Stimulated activated memory B cell treated with anti-CD40 and anti-IgM and Interleukin-4, amounts not matched to agents 10 μg/mL and 1 μg/mL and 100 μg/mL, for 72 hours (primary cell): ENCODE results near the gene OPCML.

ENCODE experiments used
- ATAC-seq: fragments of 150-1000 bp; cut with Tn5 transposase; 2 replicates; pipeline ENCODE4 v1.10.0; 2021
- H3K27ac Mint-ChIP-seq: one replicate; pipeline ENCODE4 v1.8.0; 2022; ENCODE audit warnings: mild to moderate bottlenecking, mixed read lengths
- H3K27me3 Mint-ChIP-seq: one replicate; pipeline ENCODE4 v1.8.0; 2022; ENCODE audit warnings: mixed read lengths
- H3K36me3 Mint-ChIP-seq: one replicate; pipeline ENCODE4 v1.8.0; 2022; ENCODE audit warnings: mixed read lengths
- H3K4me1 Mint-ChIP-seq: one replicate; pipeline ENCODE4 v1.8.0; 2022; ENCODE audit warnings: mixed read lengths
- H3K4me3 Mint-ChIP-seq: one replicate; pipeline ENCODE4 v1.8.0; 2022; ENCODE audit warnings: mild to moderate bottlenecking, moderate library complexity, mixed read lengths
- H3K9me3 Mint-ChIP-seq: one replicate; pipeline ENCODE4 v1.8.0; 2022; ENCODE audit warnings: mixed read lengths

OPCML gene

GRCh38 chr11:133219543-133219942, 312.8 kb downstream of the OPCML start:
- peaks cover 2% of the 10 kb centered on the region for H3K9me3 Mint-ChIP-seq
- no peak for ATAC-seq
- no peak overlapping the region for H3K4me3 Mint-ChIP-seq
- H3K36me3 Mint-ChIP-seq = no peaks in the 10 kb centered on the region
- H3K27ac Mint-ChIP-seq = no peak overlapping the region
- no peaks in the 10 kb centered on the region for H3K27me3 Mint-ChIP-seq
- H3K4me1 Mint-ChIP-seq = no peaks in the 10 kb centered on the region

- no peak overlapping the region for H3K4me3 Mint-ChIP-seq
- H3K9me3 Mint-ChIP-seq = peaks cover 6% of the 10 kb centered on the region
- H3K36me3 Mint-ChIP-seq = no peaks in the 10 kb centered on the region
- H3K27ac Mint-ChIP-seq = no peak overlapping the region
- no peaks in the 10 kb centered on the region for H3K4me1 Mint-ChIP-seq
- H3K27me3 Mint-ChIP-seq = no peaks in the 10 kb centered on the region
- no peak for ATAC-seq
These were observed 315.5 kb downstream of the OPCML start for GRCh38 chr11:133216813-133217212.

- Mint-ChIP-seq H3K9me3 (peaks cover 6% of the 10 kb centered on the region), H3K27me3 (no peaks in the 10 kb centered on the region), H3K4me1 (no peaks in the 10 kb centered on the region), H3K4me3 (no peak overlapping the region), H3K36me3 (no peaks in the 10 kb centered on the region), H3K27ac (no peak overlapping the region)
- ATAC-seq = no peak
These were observed 316.6 kb downstream of the OPCML start for GRCh38 chr11:133215596-133216230.

DNA sequence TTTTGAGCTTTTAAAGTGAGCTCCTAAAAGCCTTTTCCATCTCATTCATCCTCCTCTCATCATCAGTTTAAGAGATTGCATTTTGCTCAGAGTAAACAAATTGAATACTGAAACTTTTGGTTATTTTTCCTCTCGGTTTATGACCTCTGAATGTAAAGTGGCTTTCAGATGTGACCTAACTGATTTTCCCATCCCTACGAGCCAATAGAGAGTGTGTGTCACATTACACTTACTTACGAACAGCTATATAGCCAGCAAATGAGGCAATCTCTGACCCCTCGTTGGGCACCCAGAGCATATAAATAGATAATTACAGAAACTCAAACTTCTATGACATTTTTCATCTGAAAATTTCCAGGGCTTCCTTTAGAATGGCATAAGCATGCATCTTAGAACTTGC, 317.7 kb downstream of the OPCML start:
- Mint-ChIP-seq H3K36me3 (no peaks in the 10 kb centered on the region), H3K27ac (no peak overlapping the region), H3K4me3 (no peak overlapping the region), H3K27me3 (no peaks in the 10 kb centered on the region), H3K9me3 (peaks cover 6% of the 10 kb centered on the region), H3K4me1 (no peaks in the 10 kb centered on the region)
- ATAC-seq = no peak

DNA sequence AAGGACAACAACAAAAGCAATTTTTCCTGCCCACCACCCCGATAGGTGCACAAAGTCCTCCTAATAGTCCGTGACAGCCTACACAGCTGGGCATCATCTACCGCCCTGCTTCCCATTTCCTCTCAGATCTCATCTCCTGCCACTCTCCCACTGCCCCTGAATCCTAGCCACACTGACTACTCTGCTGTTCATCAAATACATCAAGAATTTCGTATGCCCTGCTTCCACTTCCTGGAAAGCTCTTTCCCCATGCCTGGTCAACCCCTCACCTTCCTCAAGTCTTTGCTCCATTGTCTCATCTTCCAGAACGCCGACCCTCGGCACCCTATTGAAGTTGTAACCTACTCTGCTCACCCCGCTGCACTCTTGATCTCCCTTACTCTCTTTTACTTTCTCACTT, 320.1 kb downstream of the OPCML start:
- no peaks in the 10 kb centered on the region for H3K4me1 Mint-ChIP-seq
- no peak overlapping the region for H3K4me3 Mint-ChIP-seq
- H3K9me3 Mint-ChIP-seq = peaks cover 6% of the 10 kb centered on the region
- no peaks in the 10 kb centered on the region for H3K36me3 Mint-ChIP-seq
- H3K27ac Mint-ChIP-seq = no peak overlapping the region
- ATAC-seq = no peak
- no peaks in the 10 kb centered on the region for H3K27me3 Mint-ChIP-seq

DNA sequence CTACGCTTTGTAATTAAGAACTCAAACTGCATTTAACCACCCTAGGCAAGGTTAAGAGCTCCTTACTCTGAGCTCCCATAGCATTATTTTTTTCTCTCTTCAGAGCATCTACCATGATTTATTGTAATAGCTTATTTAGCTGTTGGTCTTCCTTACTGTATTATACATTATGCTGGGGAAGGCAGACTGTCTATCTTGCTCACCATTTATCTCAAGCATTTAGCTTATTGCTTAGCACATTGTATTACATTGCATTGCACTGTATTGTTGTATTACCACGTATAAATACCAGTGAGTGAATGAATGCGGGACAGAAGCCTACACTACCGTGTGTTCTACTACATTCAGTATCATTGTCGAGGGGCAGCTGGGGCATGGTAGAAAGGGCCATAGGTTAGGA, 324.3 kb downstream of the OPCML start:
- Mint-ChIP-seq H3K36me3 (no peaks in the 10 kb centered on the region), H3K4me1 (no peaks in the 10 kb centered on the region), H3K27ac (no peak overlapping the region), H3K4me3 (no peak overlapping the region), H3K27me3 (no peaks in the 10 kb centered on the region), H3K9me3 (peaks cover 4% of the 10 kb centered on the region)
- ATAC-seq = no peak

DNA sequence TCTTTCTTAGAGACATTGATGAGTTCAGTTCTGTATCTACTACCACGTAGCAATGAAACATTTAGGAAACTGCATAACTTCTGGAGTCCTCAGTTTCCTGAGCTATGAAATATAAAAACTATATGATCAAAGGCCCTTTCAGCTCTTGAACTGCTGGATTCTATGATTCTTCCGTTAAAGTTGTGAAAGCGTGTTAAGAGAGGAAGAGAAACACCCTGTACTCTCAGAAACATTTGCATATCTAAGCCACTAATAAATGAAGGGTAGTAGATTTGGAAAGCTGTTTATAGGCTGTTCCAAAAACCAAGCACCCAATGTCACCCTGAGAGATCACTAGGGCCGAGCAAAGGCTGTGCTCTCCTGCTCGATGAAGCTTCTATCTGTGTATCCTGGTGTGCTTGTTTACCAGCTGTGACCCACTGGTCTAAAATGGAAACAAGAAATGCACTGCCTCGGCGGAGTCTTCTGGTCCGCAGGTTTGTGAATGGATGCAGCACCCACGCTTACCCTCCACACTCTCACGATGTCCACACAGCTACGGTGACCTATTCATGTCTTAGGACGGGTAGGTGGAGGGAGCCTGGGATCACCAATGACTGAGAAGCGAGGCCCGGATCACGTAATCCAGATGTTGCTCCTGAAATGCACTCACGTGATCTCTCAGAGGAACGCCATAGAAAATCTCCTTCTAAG, 325.8 kb downstream of the OPCML start:
- no peaks in the 10 kb centered on the region for H3K9me3 Mint-ChIP-seq
- H3K27ac Mint-ChIP-seq = no peak overlapping the region
- no peaks in the 10 kb centered on the region for H3K36me3 Mint-ChIP-seq
- ATAC-seq = no peak
- H3K4me1 Mint-ChIP-seq = no peaks in the 10 kb centered on the region
- no peak overlapping the region for H3K4me3 Mint-ChIP-seq
- no peaks in the 10 kb centered on the region for H3K27me3 Mint-ChIP-seq

- ATAC-seq = no peak
- Mint-ChIP-seq H3K4me1 (no peaks in the 10 kb centered on the region), H3K36me3 (no peaks in the 10 kb centered on the region), H3K9me3 (no peaks in the 10 kb centered on the region), H3K27ac (no peak overlapping the region), H3K4me3 (no peak overlapping the region), H3K27me3 (no peaks in the 10 kb centered on the region)
These were observed 328.1 kb downstream of the OPCML start for GRCh38 chr11:133204158-133204557.

- no peak overlapping the region for H3K27ac Mint-ChIP-seq
- no peak for ATAC-seq
- no peaks in the 10 kb centered on the region for H3K27me3 Mint-ChIP-seq
- no peak overlapping the region for H3K4me3 Mint-ChIP-seq
- H3K4me1 Mint-ChIP-seq = no peaks in the 10 kb centered on the region
- H3K36me3 Mint-ChIP-seq = no peaks in the 10 kb centered on the region
- no peaks in the 10 kb centered on the region for H3K9me3 Mint-ChIP-seq
These were observed 329.5 kb downstream of the OPCML start for GRCh38 chr11:133202816-133203215.

- Mint-ChIP-seq H3K9me3 (no peaks in the 10 kb centered on the region), H3K4me1 (no peaks in the 10 kb centered on the region), H3K4me3 (no peak overlapping the region), H3K27ac (no peak overlapping the region), H3K36me3 (no peaks in the 10 kb centered on the region), H3K27me3 (no peaks in the 10 kb centered on the region)
- ATAC-seq = no peak
These were observed 333.9 kb downstream of the OPCML start for GRCh38 chr11:133198438-133198837.

GRCh38 chr11:133197425-133197824, 334.9 kb downstream of the OPCML start:
- Mint-ChIP-seq H3K27ac (no peak overlapping the region), H3K36me3 (no peaks in the 10 kb centered on the region), H3K4me3 (no peak overlapping the region), H3K9me3 (no peaks in the 10 kb centered on the region), H3K27me3 (no peaks in the 10 kb centered on the region), H3K4me1 (no peaks in the 10 kb centered on the region)
- no peak for ATAC-seq

GRCh38 chr11:133191931-133192330, 340.4 kb downstream of the OPCML start:
- no peak for ATAC-seq
- H3K9me3 Mint-ChIP-seq = no peaks in the 10 kb centered on the region
- no peaks in the 10 kb centered on the region for H3K27me3 Mint-ChIP-seq
- H3K4me1 Mint-ChIP-seq = no peaks in the 10 kb centered on the region
- H3K27ac Mint-ChIP-seq = no peak overlapping the region
- no peak overlapping the region for H3K4me3 Mint-ChIP-seq
- H3K36me3 Mint-ChIP-seq = no peaks in the 10 kb centered on the region

- no peak overlapping the region for H3K4me3 Mint-ChIP-seq
- H3K36me3 Mint-ChIP-seq = no peaks in the 10 kb centered on the region
- H3K27me3 Mint-ChIP-seq = no peaks in the 10 kb centered on the region
- ATAC-seq = no peak
- no peaks in the 10 kb centered on the region for H3K4me1 Mint-ChIP-seq
- H3K27ac Mint-ChIP-seq = no peak overlapping the region
- H3K9me3 Mint-ChIP-seq = peaks cover 4% of the 10 kb centered on the region
These were observed 350.6 kb downstream of the OPCML start for GRCh38 chr11:133181667-133182066.

DNA sequence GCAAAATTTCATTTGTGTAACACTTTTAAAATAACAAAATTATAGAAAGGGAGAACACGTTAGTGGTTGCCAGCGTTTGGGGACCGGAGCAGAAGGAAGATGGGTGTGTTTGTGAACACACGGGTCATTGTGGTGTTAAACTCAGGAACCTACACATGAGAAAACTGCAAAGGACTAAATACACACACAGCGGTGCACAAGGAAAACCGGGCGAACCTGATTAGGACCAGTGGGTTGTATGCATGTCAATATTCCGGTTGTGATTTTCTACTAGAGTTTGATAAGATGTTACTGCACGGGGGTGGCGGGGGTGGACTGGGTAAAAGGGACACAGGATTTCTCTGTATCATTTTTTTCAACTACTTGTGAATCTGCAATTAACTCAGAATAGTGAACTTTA, 351.2 kb downstream of the OPCML start:
- ATAC-seq = no peak
- Mint-ChIP-seq H3K36me3 (no peaks in the 10 kb centered on the region), H3K27ac (no peak overlapping the region), H3K4me1 (no peaks in the 10 kb centered on the region), H3K4me3 (no peak overlapping the region), H3K27me3 (no peaks in the 10 kb centered on the region), H3K9me3 (peaks cover 4% of the 10 kb centered on the region)

DNA sequence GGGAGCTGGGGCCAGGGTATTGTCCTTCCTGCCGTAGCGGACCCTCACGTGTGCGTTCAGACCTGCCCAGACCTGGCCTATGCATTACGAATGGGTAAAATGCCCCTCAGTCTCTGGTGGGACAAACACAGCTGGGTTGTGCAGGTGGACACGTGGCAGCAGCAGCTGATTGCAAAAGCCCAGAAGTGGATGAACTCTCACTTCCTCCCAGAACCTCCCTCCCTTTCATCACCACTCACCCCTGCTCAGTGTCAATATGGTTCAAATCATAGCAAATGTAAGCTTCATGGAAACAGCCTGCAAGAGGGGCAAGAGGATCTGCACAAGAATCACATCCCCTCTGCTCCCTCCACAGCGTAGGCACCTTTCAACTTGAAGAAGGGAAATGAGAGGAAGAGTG, 352.1 kb downstream of the OPCML start:
- ATAC-seq = no peak
- Mint-ChIP-seq H3K4me1 (no peaks in the 10 kb centered on the region), H3K36me3 (no peaks in the 10 kb centered on the region), H3K27me3 (no peaks in the 10 kb centered on the region), H3K4me3 (no peak overlapping the region), H3K27ac (no peak overlapping the region), H3K9me3 (peaks cover 4% of the 10 kb centered on the region)

- no peak overlapping the region for H3K27ac Mint-ChIP-seq
These were observed 355.6 kb downstream of the OPCML start for GRCh38 chr11:133176748-133177147.

More at GRCh38 chr11:133176748-133177147, 355.6 kb downstream of the OPCML start:
- H3K36me3 Mint-ChIP-seq = no peaks in the 10 kb centered on the region
- no peaks in the 10 kb centered on the region for H3K4me1 Mint-ChIP-seq
- H3K27me3 Mint-ChIP-seq = no peaks in the 10 kb centered on the region
- H3K4me3 Mint-ChIP-seq = no peak overlapping the region
- no peaks in the 10 kb centered on the region for H3K9me3 Mint-ChIP-seq
- no peak for ATAC-seq
